ENCODE measurements around the gene SOHLH1.

Gene SOHLH1

DNA sequence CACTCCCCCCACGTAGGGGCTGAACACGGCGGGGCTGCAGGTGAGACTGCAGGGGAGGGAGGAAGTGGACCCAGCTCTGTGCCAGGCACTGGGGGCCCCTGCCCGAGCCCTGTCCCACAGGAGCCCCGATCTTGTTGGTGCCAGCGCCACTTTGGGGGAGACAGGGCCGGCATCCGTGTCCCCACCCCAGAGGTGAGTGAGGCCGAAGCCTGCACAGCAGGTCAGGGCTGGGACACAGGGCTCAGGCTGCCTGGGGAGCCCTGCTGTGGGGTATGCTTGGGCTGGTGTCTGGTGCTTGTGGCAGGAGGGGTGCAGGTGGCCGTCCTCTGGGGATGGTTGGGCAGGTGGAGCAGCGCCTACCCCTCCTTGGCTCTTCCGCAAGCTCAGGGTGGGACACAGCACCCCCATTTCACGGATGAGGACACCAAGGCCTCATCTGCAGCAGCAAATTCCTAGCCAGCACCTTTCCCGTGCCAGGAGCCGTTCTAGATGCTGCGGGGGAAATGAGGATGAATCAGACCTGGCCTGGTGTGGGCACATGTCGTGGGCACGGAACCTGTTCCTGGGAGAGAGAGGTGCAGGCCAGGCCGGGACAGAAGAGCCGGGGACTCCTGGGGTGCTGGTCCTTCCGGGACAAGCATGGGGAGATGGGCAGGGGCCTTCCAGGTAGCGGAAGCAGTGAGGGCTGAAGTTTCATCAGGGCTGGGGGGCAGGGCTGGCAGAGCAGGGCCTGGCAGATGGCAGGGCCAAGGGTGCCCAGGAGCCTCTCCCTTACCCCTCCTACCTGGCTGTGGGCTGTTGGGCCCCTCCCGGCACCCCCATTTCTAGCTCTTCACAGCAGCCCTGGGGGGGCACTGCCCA lies 37.9 kb upstream of the SOHLH1 start:
- TF ChIP-seq GATA2 (IDR thresholded peaks at IDR 0.05; ENCODE audit: low read depth, low read length), result no peak
- no peak for TF ChIP-seq GATA3 (IDR thresholded peaks at IDR 0.05; ENCODE audit: low read depth, low read length)

DNA sequence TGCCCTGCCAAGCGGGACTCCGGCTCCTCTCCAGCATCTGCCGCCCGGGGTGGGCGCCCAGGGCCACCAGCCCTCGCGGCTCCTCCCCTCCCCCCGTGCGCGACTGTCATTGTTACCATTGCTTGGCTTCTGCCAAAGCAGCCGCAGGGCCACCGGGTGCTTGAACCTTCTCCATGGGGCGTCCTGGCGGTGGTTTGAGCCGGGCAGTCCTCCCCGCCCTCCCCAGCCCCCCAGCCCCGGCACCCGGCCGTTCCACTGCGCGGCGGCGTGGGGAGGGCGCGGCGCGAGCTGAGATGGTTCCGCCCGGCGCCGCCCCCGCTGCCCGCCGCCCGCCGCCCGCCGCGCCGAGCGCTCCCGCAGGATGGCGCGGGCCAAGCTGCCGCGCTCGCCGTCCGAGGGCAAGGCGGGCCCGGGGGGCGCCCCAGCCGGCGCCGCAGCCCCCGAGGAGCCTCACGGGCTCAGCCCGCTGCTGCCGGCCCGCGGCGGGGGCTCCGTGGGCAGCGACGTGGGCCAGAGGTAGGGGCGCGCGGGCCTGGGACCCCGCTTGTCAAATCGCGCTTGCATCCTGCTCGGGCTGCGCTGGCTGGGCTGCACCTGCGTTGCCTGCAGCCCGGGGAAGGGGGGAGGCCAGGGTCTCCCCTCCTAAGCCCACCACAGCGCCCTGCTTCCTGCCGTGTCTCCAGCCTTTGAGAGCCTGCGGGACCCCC lies 37.1 kb upstream of the SOHLH1 start:
- TF ChIP-seq GATA3 (IDR thresholded peaks at IDR 0.05; ENCODE audit: low read depth, low read length), result no peak
- no peak for TF ChIP-seq GATA2 (IDR thresholded peaks at IDR 0.05; ENCODE audit: low read depth, low read length)

- TF ChIP-seq GATA2 (IDR thresholded peaks at IDR 0.05; ENCODE audit: low read depth, low read length) (no peak), GATA3 (IDR thresholded peaks at IDR 0.05; ENCODE audit: low read depth, low read length) (no peak)
These were observed 35.4 kb upstream of the SOHLH1 start for GRCh38 chr9:135734616-135735144.

DNA sequence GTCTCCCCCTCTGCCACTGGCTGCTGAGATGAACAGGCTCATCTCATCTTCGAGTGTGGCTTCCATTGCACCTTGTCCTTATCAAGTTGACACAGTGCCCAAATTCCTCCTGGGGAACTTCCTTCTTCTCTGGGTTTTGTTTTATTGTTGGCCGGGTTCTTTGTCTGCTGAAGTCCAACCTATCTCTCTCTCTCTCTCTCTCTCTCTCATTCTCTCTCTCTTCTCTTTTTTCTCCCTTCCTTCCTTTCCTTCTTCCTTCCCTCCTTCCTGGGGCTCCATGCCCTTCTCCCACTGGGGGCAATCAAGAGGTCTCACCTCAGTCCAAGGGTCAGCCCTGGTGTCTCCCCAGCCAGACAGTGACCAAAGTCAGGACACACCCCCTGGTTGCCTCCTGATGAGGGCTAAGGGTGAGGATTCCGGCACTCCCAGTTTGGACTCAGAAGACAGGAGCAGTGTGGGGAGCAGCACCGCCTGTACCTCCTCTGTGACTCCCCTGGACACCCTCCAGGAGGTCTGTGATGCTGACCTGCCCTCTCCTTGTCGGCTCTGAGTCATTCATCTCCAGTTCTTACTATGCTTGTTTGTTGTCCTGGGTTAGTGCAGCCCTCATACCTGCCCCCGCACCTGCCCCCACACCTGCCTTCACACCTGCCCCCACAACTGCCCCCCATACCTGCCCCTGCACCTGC lies 33.4 kb upstream of the SOHLH1 start:
- no peak for TF ChIP-seq GATA3 (IDR thresholded peaks at IDR 0.05; ENCODE audit: low read depth, low read length)
- TF ChIP-seq GATA2 (IDR thresholded peaks at IDR 0.05; ENCODE audit: low read depth, low read length), result no peak

- TF ChIP-seq GATA3 (IDR thresholded peaks at IDR 0.05; ENCODE audit: low read depth, low read length), result no peak
- no peak for TF ChIP-seq GATA2 (IDR thresholded peaks at IDR 0.05; ENCODE audit: low read depth, low read length)
These were observed 32.2 kb upstream of the SOHLH1 start for GRCh38 chr9:135731454-135731853.

DNA sequence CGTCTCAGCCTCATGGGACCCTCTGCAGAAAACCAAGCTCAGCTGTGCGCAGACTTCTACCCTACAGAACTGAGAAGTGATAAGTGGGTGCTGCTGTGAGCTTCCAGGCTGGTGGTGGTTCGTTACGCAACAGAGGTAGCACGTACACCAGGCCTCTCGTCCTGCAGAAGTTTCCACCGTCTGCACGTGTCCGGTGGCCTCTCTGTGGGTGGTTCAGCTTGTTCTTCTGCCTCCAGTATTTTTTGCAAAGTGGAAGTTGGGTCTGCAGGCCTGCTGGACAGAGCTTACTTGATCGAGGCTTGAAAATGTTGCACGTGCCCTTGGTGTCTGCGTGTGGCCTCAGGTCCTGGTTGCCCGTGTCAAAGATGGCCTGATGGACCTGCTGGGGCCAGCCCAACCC lies 30.2 kb upstream of the SOHLH1 start:
- TF ChIP-seq GATA2 (IDR thresholded peaks at IDR 0.05; ENCODE audit: low read depth, low read length), result no peak
- no peak for TF ChIP-seq GATA3 (IDR thresholded peaks at IDR 0.05; ENCODE audit: low read depth, low read length)

- TF ChIP-seq GATA2 (IDR thresholded peaks at IDR 0.05; ENCODE audit: low read depth, low read length) (no peak), GATA3 (IDR thresholded peaks at IDR 0.05; ENCODE audit: low read depth, low read length) (no peak)
These were observed 29.3 kb upstream of the SOHLH1 start for GRCh38 chr9:135728436-135729110.

- TF ChIP-seq GATA3 (IDR thresholded peaks at IDR 0.05; ENCODE audit: low read depth, low read length), result no peak
- no peak for TF ChIP-seq GATA2 (IDR thresholded peaks at IDR 0.05; ENCODE audit: low read depth, low read length)
These were observed 28.1 kb upstream of the SOHLH1 start for GRCh38 chr9:135727257-135727875.

DNA sequence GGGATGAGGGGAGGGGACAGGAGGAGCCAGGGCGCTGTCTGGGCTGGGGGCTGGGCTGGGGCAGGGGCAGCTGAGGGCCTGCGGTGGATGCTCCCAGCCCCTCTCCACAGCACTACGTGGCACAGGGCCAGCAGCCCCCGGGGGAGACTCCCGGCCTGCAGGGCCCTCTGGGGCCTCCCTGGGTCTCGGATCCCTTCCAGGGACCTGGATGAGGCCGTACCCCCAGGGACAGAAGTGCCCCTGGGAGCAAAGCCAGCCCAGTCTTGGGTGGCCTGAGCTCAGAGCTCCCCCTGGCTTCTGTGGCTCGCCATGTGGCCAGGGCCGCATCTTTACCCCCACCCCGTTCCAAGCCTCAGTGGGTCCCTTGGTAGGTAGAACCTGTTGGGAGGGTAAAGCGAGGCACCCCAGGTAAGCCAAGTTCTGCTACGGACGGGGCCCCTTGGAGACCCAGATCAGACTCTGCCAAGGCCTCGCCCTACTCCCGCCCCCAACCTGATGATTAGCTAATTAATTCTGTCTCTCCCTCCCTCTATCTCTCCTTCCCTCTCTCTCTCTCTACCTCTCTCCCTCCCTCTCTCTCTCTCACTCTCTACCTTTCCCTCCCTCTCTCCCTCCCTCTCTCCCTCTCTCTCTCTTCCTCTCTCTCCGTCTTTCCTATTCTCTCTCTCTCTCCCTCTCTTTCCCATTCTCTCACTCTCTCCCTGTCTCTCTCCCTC lies 27.0 kb upstream of the SOHLH1 start:
- TF ChIP-seq GATA2 (IDR thresholded peaks at IDR 0.05; ENCODE audit: low read depth, low read length) (no peak), GATA3 (IDR thresholded peaks at IDR 0.05; ENCODE audit: low read depth, low read length) (no peak)

GRCh38 chr9:135724186-135724787 lies 25.0 kb upstream of the SOHLH1 start:
- TF ChIP-seq GATA3 (IDR thresholded peaks at IDR 0.05; ENCODE audit: low read depth, low read length) (no peak), GATA2 (IDR thresholded peaks at IDR 0.05; ENCODE audit: low read depth, low read length) (no peak)

- no peak for TF ChIP-seq GATA3 (IDR thresholded peaks at IDR 0.05; ENCODE audit: low read depth, low read length)
- TF ChIP-seq GATA2 (IDR thresholded peaks at IDR 0.05; ENCODE audit: low read depth, low read length), result no peak
These were observed 23.1 kb upstream of the SOHLH1 start for GRCh38 chr9:135722365-135722764.

DNA sequence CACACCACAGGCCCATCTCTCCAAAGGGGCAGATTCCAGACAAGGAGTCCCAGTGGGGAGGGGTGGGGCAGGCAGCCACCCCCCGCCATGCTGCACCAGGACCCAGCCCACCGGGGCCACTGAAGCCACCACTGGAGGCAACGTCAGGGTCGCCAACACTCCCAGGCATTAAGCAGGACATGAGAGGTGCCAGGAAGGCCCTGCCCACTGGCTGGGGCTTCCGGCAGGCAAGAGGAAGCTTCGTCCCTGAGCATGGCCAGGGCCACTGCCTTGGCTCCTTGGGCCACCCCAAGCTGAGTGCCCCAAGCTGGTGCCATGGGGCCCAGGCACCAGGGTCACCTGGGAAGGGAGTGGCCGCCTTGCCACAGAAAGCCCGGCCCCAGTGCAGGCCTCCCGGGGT lies 20.2 kb upstream of the SOHLH1 start:
- TF ChIP-seq GATA3 (IDR thresholded peaks at IDR 0.05; ENCODE audit: low read depth, low read length) (no peak), GATA2 (IDR thresholded peaks at IDR 0.05; ENCODE audit: low read depth, low read length) (no peak)

Data from SH-SY5Y (cell line).